ENCODE measurements around the gene KCNK1. TPM values are rescaled to one million over a fixed set of nuclear protein-coding genes. Genes with fewer than 3 reads are reported as not detected.

Gene KCNK1
- 1 to 10 TPM; 2.7 to 5.5 (median 3.6) TPM for polyA plus RNA-seq

GRCh38 chr1:233613252-233614172, at the start of gene KCNK1:
TSS of gene KCNK1 (plus strand) at chr1:233614106. CDS start at chr1:233614172, 66 bp downstream.
- WGBS, 3 donors: 1 to 3% (median 2%) methylated on average over 54 to 70 of the region's 70 CpGs
- no peak within 1 kb of the TSS for H3K27ac ChIP-seq (ENCODE audit: low read depth, low read length)

- no peak overlapping the region for H3K27ac ChIP-seq (ENCODE audit: low read depth, low read length)
- WGBS, 3 donors: 85 to 93% (median 88%) methylated on average over 2 of the region's 2 CpGs
These were observed 48.6 kb upstream of the KCNK1 start for GRCh38 chr1:233565313-233565712.

- H3K27ac ChIP-seq (ENCODE audit: low read depth, low read length): no peak overlapping the region
- WGBS, 3 donors: 58 to 65% (median 62%) methylated on average over 2 of the region's 2 CpGs
These were observed 47.0 kb upstream of the KCNK1 start for GRCh38 chr1:233566886-233567285.

GRCh38 chr1:233569636-233570035, 44.3 kb upstream of the KCNK1 start:
- no peak overlapping the region for H3K27ac ChIP-seq (ENCODE audit: low read depth, low read length)

GRCh38 chr1:233570216-233570615, 43.7 kb upstream of the KCNK1 start:
- H3K27ac ChIP-seq (ENCODE audit: low read depth, low read length): no peak overlapping the region
- WGBS, 3 donors: 37 to 56% (median 52%) methylated on average over 3 of the region's 3 CpGs

- H3K27ac ChIP-seq (ENCODE audit: low read depth, low read length): no peak overlapping the region
- 78 to 83% (median 79%) methylated on average over 4 of the region's 4 CpGs for WGBS, 3 donors
These were observed 43.2 kb upstream of the KCNK1 start for GRCh38 chr1:233570706-233571105.

GRCh38 chr1:233572896-233573295, 41.0 kb upstream of the KCNK1 start:
- 80 to 96% (median 91%) methylated on average over 2 to 4 of the region's 4 CpGs for WGBS, 3 donors

GRCh38 chr1:233575450-233575849, 38.5 kb upstream of the KCNK1 start:
- 64 to 72% (median 67%) methylated on average over 5 of the region's 5 CpGs for WGBS, 3 donors
- H3K27ac ChIP-seq (ENCODE audit: low read depth, low read length): no peak overlapping the region

More at GRCh38 chr1:233572896-233573295, 41.0 kb upstream of the KCNK1 start:
- no peak overlapping the region for H3K27ac ChIP-seq (ENCODE audit: low read depth, low read length)

- WGBS, 3 donors: 62 to 75% (median 66%) methylated on average over 3 of the region's 3 CpGs
- no peak overlapping the region for H3K27ac ChIP-seq (ENCODE audit: low read depth, low read length)
These were observed 31.5 kb upstream of the KCNK1 start for GRCh38 chr1:233582439-233582838.

GRCh38 chr1:233584376-233584775, 29.5 kb upstream of the KCNK1 start:
- 81 to 83% (median 81%) methylated on average over 4 of the region's 4 CpGs for WGBS, 3 donors
- H3K27ac ChIP-seq (ENCODE audit: low read depth, low read length): no peak overlapping the region

- H3K27ac ChIP-seq (ENCODE audit: low read depth, low read length): no peak overlapping the region
These were observed 29.0 kb upstream of the KCNK1 start for GRCh38 chr1:233584931-233585330.

GRCh38 chr1:233586301-233586700, 27.6 kb upstream of the KCNK1 start:
- no peak overlapping the region for H3K27ac ChIP-seq (ENCODE audit: low read depth, low read length)
- 83 to 89% (median 84%) methylated on average over 2 of the region's 2 CpGs for WGBS, 3 donors

- WGBS, 3 donors: 78 to 82% (median 82%) methylated on average over 4 of the region's 4 CpGs
- no peak overlapping the region for H3K27ac ChIP-seq (ENCODE audit: low read depth, low read length)
These were observed 26.7 kb upstream of the KCNK1 start for GRCh38 chr1:233587196-233587595.

- H3K27ac ChIP-seq (ENCODE audit: low read depth, low read length): no peak overlapping the region
- 10 to 17% (median 14%) methylated on average over 17 of the region's 17 CpGs for WGBS, 3 donors
These were observed 25.7 kb upstream of the KCNK1 start for GRCh38 chr1:233587958-233588799.

- 39 to 49% (median 48%) methylated on average over 2 of the region's 2 CpGs for WGBS, 3 donors
- no peak overlapping the region for H3K27ac ChIP-seq (ENCODE audit: low read depth, low read length)
These were observed 16.4 kb upstream of the KCNK1 start for GRCh38 chr1:233597489-233597901.

GRCh38 chr1:233598891-233599541, 14.9 kb upstream of the KCNK1 start:
- WGBS, 3 donors: 32 to 52% (median 51%) methylated on average over 8 of the region's 8 CpGs
- no peak overlapping the region for H3K27ac ChIP-seq (ENCODE audit: low read depth, low read length)

- WGBS, 3 donors: 74 to 76% (median 76%) methylated on average over 5 of the region's 5 CpGs
These were observed 14.3 kb upstream of the KCNK1 start for GRCh38 chr1:233599542-233600073.

GRCh38 chr1:233600488-233600887, 13.4 kb upstream of the KCNK1 start:
- 10 to 61% (median 21%) methylated on average over 1 of the region's 1 CpG for WGBS, 3 donors
- no peak overlapping the region for H3K27ac ChIP-seq (ENCODE audit: low read depth, low read length)

More at GRCh38 chr1:233599542-233600073, 14.3 kb upstream of the KCNK1 start:
- H3K27ac ChIP-seq (ENCODE audit: low read depth, low read length): no peak overlapping the region

Measured in adipose tissue (tissue), 3 donors.